Keratinocyte (primary cell): ENCODE measurements around the gene FHAD1. TPM values are rescaled to one million over a fixed set of nuclear protein-coding genes. Genes with fewer than 3 reads are reported as not detected.

ENCODE experiments used
- DNase-seq: peaks from one replicate; pipeline ENCODE4 v3.0.0-alpha.2; 2011; ENCODE audit warnings: low read depth, missing footprints, low spot score
- FAIRE-seq: peaks from 2 replicates; lab custom pipeline; 2011; peaks lifted over from hg19 to GRCh38; lab: Jason Lieb, UNC
- H2AFZ ChIP-seq: 2 replicates; pipeline ENCODE4 v1.6.0; 2012; ENCODE audit warnings: low read length, control low read depth, inconsistent platforms; ENCODE audit not compliant: control insufficient read depth
- H3K27ac ChIP-seq: 2 replicates; pipeline ENCODE4 v1.5.1; 2011; ENCODE audit warnings: low read length; ENCODE audit not compliant: control insufficient read depth, insufficient read depth
- H3K27me3 ChIP-seq: 3 replicates; pipeline ENCODE4 v1.6.0; 2011; ENCODE audit warnings: low read length; ENCODE audit not compliant: control insufficient read depth, insufficient read depth; ENCODE audit errors: extremely low read depth
- H3K36me3 ChIP-seq, 2 experiments: 2 replicates in 1 of 2; 3 replicates in 1 of 2; pipeline ENCODE4 v1.5.1; 2011; ENCODE audit warnings: low read length in 2 of 2, mild to moderate bottlenecking in 1 of 2; ENCODE audit not compliant: control insufficient read depth in 2 of 2, insufficient read depth in 2 of 2; ENCODE audit errors: extremely low read depth in 1 of 2
- H3K4me1 ChIP-seq: 3 replicates; pipeline ENCODE4 v1.5.1; 2011; ENCODE audit warnings: low read length; ENCODE audit not compliant: control insufficient read depth, insufficient read depth; ENCODE audit errors: extremely low read depth
- H3K4me2 ChIP-seq: 3 replicates; pipeline ENCODE4 v1.6.0; 2011; ENCODE audit warnings: low read depth, low read length; ENCODE audit not compliant: control insufficient read depth, insufficient read depth; ENCODE audit errors: extremely low read depth
- H3K4me3 ChIP-seq, 3 experiments: fragments of 200-600 bp in 1 of 3; sonication (generic) in 1 of 3; 2 replicates in 2 of 3; 3 replicates in 1 of 3; pipeline ENCODE4 v1.5.1; 2011 to 2016; ENCODE audit warnings: low read length in 3 of 3, mild to moderate bottlenecking in 3 of 3, control low read depth in 2 of 3, inconsistent platforms in 1 of 3, low read depth in 1 of 3, mixed read lengths in 1 of 3, mixed run types in 1 of 3, moderate library complexity in 1 of 3; ENCODE audit not compliant: control insufficient read depth in 2 of 3, insufficient read depth in 2 of 3; ENCODE audit errors: extremely low read depth in 1 of 3
- H3K79me2 ChIP-seq: 2 replicates; pipeline ENCODE4 v1.6.0; 2012; ENCODE audit warnings: low read length; ENCODE audit not compliant: control insufficient read depth, insufficient read depth
- H3K9ac ChIP-seq: 3 replicates; pipeline ENCODE4 v1.6.0; 2011; ENCODE audit warnings: low read length; ENCODE audit not compliant: control insufficient read depth, insufficient read depth; ENCODE audit errors: extremely low read depth
- H3K9me1 ChIP-seq: 3 replicates; pipeline ENCODE4 v1.6.0; 2011; ENCODE audit warnings: low read length; ENCODE audit not compliant: control insufficient read depth, insufficient read depth; ENCODE audit errors: extremely low read depth
- H3K9me3 ChIP-seq: 2 replicates; pipeline ENCODE4 v1.5.1; 2012; ENCODE audit warnings: low read depth, low read length; ENCODE audit not compliant: control insufficient read depth
- H4K20me1 ChIP-seq: 3 replicates; pipeline ENCODE4 v1.6.0; 2011; ENCODE audit warnings: low read length; ENCODE audit not compliant: control insufficient read depth, insufficient read depth; ENCODE audit errors: extremely low read depth
- CTCF ChIP-seq, 3 experiments: IDR thresholded peaks in 1 of 3; conservative IDR thresholded peaks in 1 of 3; optimal IDR thresholded peaks in 1 of 3; 2 replicates in 2 of 3; 3 replicates in 1 of 3; pipeline versions ENCODE3 to v1.5.1; 2011; ENCODE audit warnings: low read length in 3 of 3, mild to moderate bottlenecking in 3 of 3, moderate library complexity in 2 of 3, control low read depth in 1 of 3, inconsistent platforms in 1 of 3; ENCODE audit not compliant: insufficient read depth in 2 of 3; ENCODE audit errors: extremely low read depth in 1 of 3
- EZH2 ChIP-seq: IDR thresholded peaks from one replicate; pipeline ENCODE4 v1.6.1; 2012; ENCODE audit warnings: inconsistent platforms, mild to moderate bottlenecking, low read length, moderate library complexity
- dilution Hi-C: fragments of 300-500 bp; cut with MboI; formaldehyde crosslinking; loops from one replicate; pipeline ENCODE4 v1.7.0; 2020; ENCODE audit warnings: low sequenced_read_pairs; ENCODE audit not compliant: extremely low pct_ligation_motif_present
- polyA plus RNA-seq, 5 experiments: library from polyadenylated mRNA; depleted of rRNA in 3 of 5; stranded (reverse) in 3 of 5; stranded (forward) in 1 of 5; unstranded in 1 of 5; fragments of >200 nt; gene quantifications; 1 replicate in 1 of 5; 2 replicates in 3 of 5; 3 replicates in 1 of 5; pipeline versions ENCODE4 v1.2.1 to v1.2.3, GENCODE V29; 2011 to 2012; ENCODE audit warnings: missing spikeins in 2 of 5, low read depth in 1 of 5, low replicate concordance in 1 of 5

The FHAD1 gene
- polyA plus RNA-seq, 1 donor (not counting 4 experiments of a cell fraction or from before 2014, with no cell fraction given), result 0.09 TPM

GRCh38 chr1:15370781-15371520, 123.9 kb downstream of the FHAD1 start:
- no peaks in the 10 kb centered on the region for H3K9me1 ChIP-seq
- DNase-seq (no peak), FAIRE-seq (no peak)
- TF ChIP-seq CTCF (optimal IDR thresholded peaks at IDR 0.05 in 1 of 3, IDR thresholded peaks at IDR 0.05 in 1 of 3, conservative IDR thresholded peaks at IDR 0.05 in 1 of 3; ENCODE audit: extremely low read depth in 1 of 3, insufficient read depth in 2 of 3, low read length in 3 of 3), result no peak
- no peak for TF ChIP-seq EZH2
- H3K27ac ChIP-seq, result no peak overlapping the region
- H3K4me1 ChIP-seq, result no peaks in the 10 kb centered on the region
- H3K9me3 ChIP-seq, result no peaks in the 10 kb centered on the region
- no peak overlapping the region for H3K4me3 ChIP-seq
- H3K36me3 ChIP-seq, result no peaks in the 10 kb centered on the region
- H4K20me1 ChIP-seq, result no peaks in the 10 kb centered on the region
- dilution Hi-C loops, result no loop called here
- no peak overlapping the region for H2AFZ ChIP-seq
- H3K27me3 ChIP-seq, result no peaks in the 10 kb centered on the region
- H3K9ac ChIP-seq, result no peak overlapping the region
- no peaks in the 10 kb centered on the region for H3K79me2 ChIP-seq
- no peak overlapping the region for H3K4me2 ChIP-seq

- Histone ChIP-seq H3K4me1 (no peaks in the 10 kb centered on the region), H3K4me3 (no peak overlapping the region), H3K79me2 (no peaks in the 10 kb centered on the region), H3K9me3 (no peaks in the 10 kb centered on the region), H3K9ac (no peak overlapping the region), H3K36me3 (no peaks in the 10 kb centered on the region), H3K27me3 (no peaks in the 10 kb centered on the region), H4K20me1 (no peaks in the 10 kb centered on the region), H3K9me1 (no peaks in the 10 kb centered on the region), H2AFZ (no peak overlapping the region), H3K4me2 (no peak overlapping the region), H3K27ac (no peak overlapping the region)
- FAIRE-seq (no peak), DNase-seq (no peak)
- TF ChIP-seq CTCF (optimal IDR thresholded peaks at IDR 0.05 in 1 of 3, IDR thresholded peaks at IDR 0.05 in 1 of 3, conservative IDR thresholded peaks at IDR 0.05 in 1 of 3; ENCODE audit: extremely low read depth in 1 of 3, insufficient read depth in 2 of 3, low read length in 3 of 3), result no peak
- TF ChIP-seq EZH2, result no peak
- dilution Hi-C loops, result no loop called here
Observed at GRCh38 chr1:15371610-15372545, 124.9 kb downstream of the FHAD1 start.
